ENCODE results near the gene EXOSC7.

GRCh38 chr3:44960387-44961026 lies 15.5 kb upstream of the EXOSC7 start:
- no peak for TF ChIP-seq CTCF (IDR thresholded peaks at IDR 0.05)
- TF ChIP-seq POLR2AphosphoS5 (IDR thresholded peaks at IDR 0.05): no peak
